Endothelial cell of umbilical vein (primary cell): ENCODE results near the gene CHRNA7. TPM values are rescaled to one million over a fixed set of nuclear protein-coding genes. Genes with fewer than 3 reads are reported as not detected.

Source experiments
- BruUV-seq: library from RNA; stranded (reverse); fragments of 400-500 nt; replicated peaks from 2 replicates; lab custom pipeline; 2021; lab: Mats Ljungman, UMichigan
- CTCF ChIA-PET: fragments of 300-600, 350-600 bp; sonication (Branson Sonifier 250); formaldehyde crosslinking; loops from one replicate; lab custom pipeline; 2021; ENCODE audit warnings: antibody characterized with exemption, inconsistent platforms; lab: Charles Lee
- POLR2A ChIA-PET: fragments of 300-600, 350-600 bp; sonication (Branson Sonifier 250); formaldehyde crosslinking; loops from one replicate; lab custom pipeline; 2021; ENCODE audit warnings: antibody characterized with exemption, inconsistent platforms; lab: Charles Lee
- DNase-seq: peaks from one replicate; pipeline ENCODE4 v3.0.0-alpha.2; 2011; ENCODE audit warnings: low read depth, low spot score
- FAIRE-seq: peaks from 2 replicates; lab custom pipeline; 2011; peaks lifted over from hg19 to GRCh38; lab: Jason Lieb, UNC
- H2AFZ ChIP-seq: 2 replicates; pipeline ENCODE4 v1.6.0; 2012; ENCODE audit warnings: low read depth, low read length, control low read depth, inconsistent platforms
- H3K27ac ChIP-seq: 2 replicates; pipeline ENCODE4 v1.5.1; 2011; ENCODE audit warnings: low read depth, mild to moderate bottlenecking, control low read depth, low read length, moderate library complexity; ENCODE audit not compliant: insufficient read depth
- H3K27me3 ChIP-seq, 2 experiments: 2 replicates each; pipeline versions ENCODE4 v1.6.0 to v1.6.1; 2011; ENCODE audit warnings: low read length in 2 of 2, mixed read lengths in 1 of 2; ENCODE audit not compliant: control insufficient read depth in 2 of 2, insufficient read depth in 2 of 2
- H3K36me3 ChIP-seq, 2 experiments: 2 replicates in 1 of 2; 3 replicates in 1 of 2; pipeline ENCODE4 v1.5.1; 2011; ENCODE audit warnings: low read length in 2 of 2, mild to moderate bottlenecking in 1 of 2, moderate library complexity in 1 of 2; ENCODE audit not compliant: control insufficient read depth in 2 of 2, insufficient read depth in 2 of 2; ENCODE audit errors: extremely low read depth in 1 of 2
- H3K4me1 ChIP-seq: 3 replicates; pipeline ENCODE4 v1.5.1; 2011; ENCODE audit warnings: mild to moderate bottlenecking, low read length; ENCODE audit not compliant: control insufficient read depth, insufficient read depth; ENCODE audit errors: extremely low read depth
- H3K4me2 ChIP-seq: 2 replicates; pipeline ENCODE4 v1.6.1; 2011; ENCODE audit warnings: low read length, control low read depth, mixed read lengths; ENCODE audit not compliant: insufficient read depth
- H3K4me3 ChIP-seq, 3 experiments: fragments of 200-600 bp in 1 of 3; sonication (generic), shearing (Covaris generic) in 1 of 3; replicated peaks in 1 of 3; 2 replicates each; pipeline ENCODE4 v1.5.1; 2011 to 2016; ENCODE audit warnings: control low read depth in 3 of 3, low read length in 3 of 3, mild to moderate bottlenecking in 2 of 3, inconsistent platforms in 1 of 3, low read depth in 1 of 3, moderate library complexity in 1 of 3; ENCODE audit not compliant: insufficient read depth in 1 of 3
- H3K79me2 ChIP-seq: 2 replicates; pipeline ENCODE4 v1.6.0; 2012; ENCODE audit warnings: low read length, inconsistent platforms; ENCODE audit not compliant: control insufficient read depth, insufficient read depth
- H3K9ac ChIP-seq: replicated peaks from 2 replicates; pipeline ENCODE3; 2011; ENCODE audit warnings: low read length, control low read depth; ENCODE audit not compliant: insufficient read depth; ENCODE audit errors: extremely low read depth
- H3K9me1 ChIP-seq: replicated peaks from 3 replicates; pipeline ENCODE4 v1.6.0; 2011; ENCODE audit warnings: mild to moderate bottlenecking, low read length; ENCODE audit not compliant: control insufficient read depth, insufficient read depth; ENCODE audit errors: extremely low read depth
- H3K9me3 ChIP-seq: replicated peaks from 2 replicates; pipeline ENCODE4 v1.5.1; 2012; ENCODE audit warnings: low read length, inconsistent platforms; ENCODE audit not compliant: control insufficient read depth, insufficient read depth
- H4K20me1 ChIP-seq: replicated peaks from 2 replicates; pipeline ENCODE3; 2011; ENCODE audit warnings: mild to moderate bottlenecking, low read length; ENCODE audit not compliant: control insufficient read depth, insufficient read depth; ENCODE audit errors: extremely low read depth
- CTCF ChIP-seq, 2 donors: IDR thresholded peaks; 1 replicate in 1 of 2; 2 replicates in 1 of 2; pipeline ENCODE4 v1.5.1; 2011; ENCODE audit warnings: low read length in 2 of 2, mild to moderate bottlenecking in 2 of 2, moderate library complexity in 2 of 2, control low read depth in 1 of 2, inconsistent platforms in 1 of 2, low read depth in 1 of 2; ENCODE audit not compliant: insufficient read depth in 1 of 2; ENCODE audit errors: extremely low read depth in 1 of 2
- FOS ChIP-seq: IDR thresholded peaks from 2 replicates; pipeline ENCODE4 v1.6.1; 2011; ENCODE audit warnings: mild to moderate bottlenecking, low read length, moderate library complexity, borderline replicate concordance; ENCODE audit not compliant: insufficient read depth
- GATA2 ChIP-seq: IDR thresholded peaks from 2 replicates; pipeline ENCODE4 v1.7.0; 2011; ENCODE audit warnings: low read depth, mild to moderate bottlenecking, moderate library complexity, mixed read lengths, low read length; ENCODE audit not compliant: insufficient read length, insufficient read depth
- JUN ChIP-seq: IDR thresholded peaks from 2 replicates; pipeline ENCODE4 v1.6.1; 2011; ENCODE audit warnings: borderline replicate concordance, low read depth; ENCODE audit not compliant: insufficient read length, insufficient read depth
- MAX ChIP-seq: IDR thresholded peaks from 2 replicates; pipeline ENCODE4 v1.6.1; 2011; ENCODE audit not compliant: insufficient read depth, insufficient read length
- dilution Hi-C: fragments of 300-500 bp; cut with MboI; formaldehyde crosslinking; loops from one replicate; pipeline ENCODE4 v1.15.0; 2019; ENCODE audit warnings: low sequenced_read_pairs; ENCODE audit not compliant: extremely low pct_ligation_motif_present
- intact Hi-C: fragments of 100-400 bp; cut with micrococcal nuclease; formaldehyde crosslinking; loops from one replicate; pipeline ENCODE4 v1.10.0; 2022
- polyA plus RNA-seq, 4 experiments: library from polyadenylated mRNA; depleted of rRNA in 3 of 4; stranded (reverse) in 3 of 4; unstranded in 1 of 4; fragments of >200 nt; gene quantifications; 2 replicates each; pipeline versions ENCODE4 v1.2.1 to v1.2.3, GENCODE V29; 2011 to 2012; ENCODE audit warnings: missing spikeins in 1 of 4
- total RNA-seq: library from RNA; stranded (reverse); gene quantifications from 2 replicates; pipeline ENCODE4 v1.2.3, GENCODE V29; 2021

CHRNA7 gene
- total and polyA plus RNA-seq, 2 donors (not counting 3 experiments of a cell fraction or from before 2014, with no cell fraction given) = 0.70 to 2.6 TPM

GRCh38 chr15:32113224-32113623 is 82.9 kb downstream of the CHRNA7 start:
- CTCF ChIA-PET = no interaction called here
- POLR2A ChIA-PET = no interaction called here

More at GRCh38 chr15:32113224-32113623, 82.9 kb downstream of the CHRNA7 start:
- no peak overlapping the region for H3K4me2 ChIP-seq
- H2AFZ ChIP-seq = no peak overlapping the region
- FAIRE-seq = no peak
- no peak overlapping the region for H3K9ac ChIP-seq
- no peak overlapping the region for H3K4me3 ChIP-seq
- H3K36me3 ChIP-seq = no peaks in the 10 kb centered on the region
- H3K27ac ChIP-seq = no peak overlapping the region
- DNase-seq = no peak
- TF ChIP-seq JUN = no peak
- no peak for TF ChIP-seq GATA2
- TF ChIP-seq FOS = no peak
- TF ChIP-seq MAX = no peak
- TF ChIP-seq CTCF (IDR thresholded peaks at IDR 0.05; ENCODE audit: extremely low read depth in 1 of 2, insufficient read depth in 1 of 2, low read depth in 1 of 2, low read length in 2 of 2) = no peak
- no peaks in the 10 kb centered on the region for H3K27me3 ChIP-seq
- no peaks in the 10 kb centered on the region for H3K4me1 ChIP-seq
- dilution Hi-C loops (no loop called here), intact Hi-C loops (no loop called here)
- H4K20me1 ChIP-seq = no peaks in the 10 kb centered on the region
- H3K9me1 ChIP-seq = no peaks in the 10 kb centered on the region
- BruUV-seq = no TSS peak
- H3K79me2 ChIP-seq = no peaks in the 10 kb centered on the region
- no peaks in the 10 kb centered on the region for H3K9me3 ChIP-seq
